ENCODE results near the gene CSH1. TPM values are rescaled to one million over a fixed set of nuclear protein-coding genes. Genes with fewer than 3 reads are reported as not detected.
"Not testable (repeated sequence)": the region's sequence is repeated elsewhere in the genome, so short reads cannot be mapped to it uniquely, and the experiment has no call there.

CSH1 gene
- total RNA-seq, 1 donor from 2014 or later = 8.9 TPM

DNA sequence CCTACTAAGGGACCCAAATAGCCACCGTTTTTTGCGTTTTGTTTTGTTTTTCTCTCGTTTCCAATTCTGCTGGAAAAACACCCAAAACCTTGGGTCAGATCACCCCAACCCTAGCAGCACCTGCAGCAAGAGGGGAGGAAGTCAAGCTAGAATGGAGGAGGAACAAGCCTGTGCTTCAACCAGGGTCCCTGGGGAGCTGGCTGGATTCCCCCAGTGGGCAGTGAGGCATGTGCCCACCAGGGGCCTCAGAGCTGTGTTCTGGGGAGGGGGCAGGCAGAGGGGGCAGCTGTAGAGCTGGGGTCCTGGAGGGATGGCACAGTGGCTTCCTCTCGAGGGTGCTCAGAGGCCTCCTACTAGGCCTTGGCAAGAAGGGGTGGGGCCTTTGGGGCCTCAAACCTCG, 29.2 kb upstream of the CSH1 start:
- Histone ChIP-seq H3K36me3 (ENCODE audit: insufficient read depth, low read length) (no peaks in the 10 kb centered on the region), H3K4me1 (ENCODE audit: insufficient read depth, low read length) (no peaks in the 10 kb centered on the region), H3K27ac (ENCODE audit: low read depth, low read length) (no peak overlapping the region), H2AFZ (ENCODE audit: low read depth, low read length) (no peak overlapping the region), H3K9me3 (ENCODE audit: insufficient read depth, low read depth, low read length) (no peaks in the 10 kb centered on the region), H3K27me3 (ENCODE audit: insufficient read depth, low read length) (no peaks in the 10 kb centered on the region), H4K20me1 (ENCODE audit: insufficient read depth, low read length) (no peaks in the 10 kb centered on the region), H3K79me2 (ENCODE audit: insufficient read depth, low read length) (no peaks in the 10 kb centered on the region), H3K4me2 (ENCODE audit: low read length) (no peak overlapping the region), H3K9ac (ENCODE audit: low read length) (no peak overlapping the region), H3K4me3 (ENCODE audit: insufficient read depth, low read depth, low read length) (no peak overlapping the region)
- Mint-ChIP-seq H3K9me3 (ENCODE audit: unreplicated experiment) (no peaks in the 10 kb centered on the region), H3K27me3 (ENCODE audit: low read depth, unreplicated experiment) (peaks cover 9% of the 10 kb centered on the region), H3K27ac (ENCODE audit: unreplicated experiment) (no peak overlapping the region), H3K4me1 (ENCODE audit: low read depth, unreplicated experiment) (no peaks in the 10 kb centered on the region), H3K36me3 (ENCODE audit: low read depth, unreplicated experiment) (no peaks in the 10 kb centered on the region), H3K4me3 (ENCODE audit: unreplicated experiment) (no peak overlapping the region)
- FAIRE-seq (no peak), DNase-seq (ENCODE audit: low read depth) (no peak)
- TF ChIP-seq, protein P1, sequence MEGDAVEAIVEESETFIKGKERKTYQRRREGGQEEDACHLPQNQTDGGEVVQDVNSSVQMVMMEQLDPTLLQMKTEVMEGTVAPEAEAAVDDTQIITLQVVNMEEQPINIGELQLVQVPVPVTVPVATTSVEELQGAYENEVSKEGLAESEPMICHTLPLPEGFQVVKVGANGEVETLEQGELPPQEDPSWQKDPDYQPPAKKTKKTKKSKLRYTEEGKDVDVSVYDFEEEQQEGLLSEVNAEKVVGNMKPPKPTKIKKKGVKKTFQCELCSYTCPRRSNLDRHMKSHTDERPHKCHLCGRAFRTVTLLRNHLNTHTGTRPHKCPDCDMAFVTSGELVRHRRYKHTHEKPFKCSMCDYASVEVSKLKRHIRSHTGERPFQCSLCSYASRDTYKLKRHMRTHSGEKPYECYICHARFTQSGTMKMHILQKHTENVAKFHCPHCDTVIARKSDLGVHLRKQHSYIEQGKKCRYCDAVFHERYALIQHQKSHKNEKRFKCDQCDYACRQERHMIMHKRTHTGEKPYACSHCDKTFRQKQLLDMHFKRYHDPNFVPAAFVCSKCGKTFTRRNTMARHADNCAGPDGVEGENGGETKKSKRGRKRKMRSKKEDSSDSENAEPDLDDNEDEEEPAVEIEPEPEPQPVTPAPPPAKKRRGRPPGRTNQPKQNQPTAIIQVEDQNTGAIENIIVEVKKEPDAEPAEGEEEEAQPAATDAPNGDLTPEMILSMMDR (IDR thresholded peaks at IDR 0.05; ENCODE audit: insufficient read depth, low read depth, low read length) = no peak
- TF ChIP-seq EZH2 (IDR thresholded peaks at IDR 0.05; ENCODE audit: insufficient read depth, low read length) = no peak

DNA sequence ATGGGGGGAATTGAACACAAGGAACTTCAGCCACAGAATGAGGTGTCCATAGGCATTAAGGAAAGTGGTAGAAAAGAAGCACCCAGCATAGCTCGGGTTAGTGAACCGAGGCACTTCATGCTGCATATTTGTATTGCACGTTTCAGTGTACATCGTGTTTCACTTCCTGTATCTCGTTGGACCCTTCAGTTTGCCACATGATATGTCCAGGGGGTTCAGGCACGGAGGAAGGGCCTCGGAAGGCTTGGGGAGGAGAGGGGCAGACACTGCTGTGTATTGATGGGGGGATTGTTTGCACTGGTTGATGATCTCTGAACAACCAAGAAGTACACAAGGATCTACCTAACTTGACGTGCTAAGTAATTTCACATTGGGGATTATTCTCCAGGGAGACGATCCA, 26.0 kb upstream of the CSH1 start:
- H3K4me3 Mint-ChIP-seq (ENCODE audit: unreplicated experiment) = not testable (repeated sequence)

DNA sequence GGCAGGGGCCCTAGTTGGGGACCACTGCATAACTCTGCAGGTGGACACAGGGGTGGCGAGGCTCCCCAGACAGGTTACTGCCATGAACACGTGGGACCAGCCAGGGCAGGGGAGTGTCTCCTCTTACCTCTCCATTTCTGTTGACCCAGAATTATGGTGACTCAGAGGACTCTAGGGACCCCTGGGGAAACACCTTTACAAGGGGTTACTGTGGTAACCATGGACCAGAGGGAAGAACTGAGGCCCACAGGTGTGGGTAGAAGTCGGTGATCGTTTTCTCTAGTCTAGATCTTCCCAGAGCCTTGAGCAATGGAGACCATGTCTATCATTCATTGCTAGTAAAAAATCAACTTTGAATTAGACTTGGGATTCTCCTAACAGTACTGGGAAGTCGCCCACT, 24.4 kb upstream of the CSH1 start:
- not testable (repeated sequence) for H3K36me3 ChIP-seq (ENCODE audit: insufficient read depth, low read length); H3K4me1 Mint-ChIP-seq (ENCODE audit: low read depth, unreplicated experiment); H3K4me3 ChIP-seq (ENCODE audit: insufficient read depth, low read depth, low read length); H3K27me3 ChIP-seq (ENCODE audit: insufficient read depth, low read length); FAIRE-seq; H3K9ac ChIP-seq (ENCODE audit: low read length); H3K9me3 Mint-ChIP-seq (ENCODE audit: unreplicated experiment); H3K9me3 ChIP-seq (ENCODE audit: insufficient read depth, low read depth, low read length); H3K4me2 ChIP-seq (ENCODE audit: low read length); H4K20me1 ChIP-seq (ENCODE audit: insufficient read depth, low read length); H3K4me1 ChIP-seq (ENCODE audit: insufficient read depth, low read length); H3K27ac ChIP-seq (ENCODE audit: low read depth, low read length); DNase-seq (ENCODE audit: low read depth); H3K36me3 Mint-ChIP-seq (ENCODE audit: low read depth, unreplicated experiment); H3K27ac Mint-ChIP-seq (ENCODE audit: unreplicated experiment); H3K79me2 ChIP-seq (ENCODE audit: insufficient read depth, low read length); H3K4me3 Mint-ChIP-seq (ENCODE audit: unreplicated experiment); H2AFZ ChIP-seq (ENCODE audit: low read depth, low read length)
- H3K27me3 Mint-ChIP-seq (ENCODE audit: low read depth, unreplicated experiment) = peaks cover 34% of the 10 kb centered on the region

More for the DNA sequence above, 26.0 kb upstream of the CSH1 start:
- not testable (repeated sequence) for H3K36me3 ChIP-seq (ENCODE audit: insufficient read depth, low read length); H3K27me3 ChIP-seq (ENCODE audit: insufficient read depth, low read length); FAIRE-seq; H3K4me2 ChIP-seq (ENCODE audit: low read length); H3K27ac ChIP-seq (ENCODE audit: low read depth, low read length); H3K4me1 Mint-ChIP-seq (ENCODE audit: low read depth, unreplicated experiment); H3K27ac Mint-ChIP-seq (ENCODE audit: unreplicated experiment); H4K20me1 ChIP-seq (ENCODE audit: insufficient read depth, low read length); H3K79me2 ChIP-seq (ENCODE audit: insufficient read depth, low read length); H3K36me3 Mint-ChIP-seq (ENCODE audit: low read depth, unreplicated experiment); H2AFZ ChIP-seq (ENCODE audit: low read depth, low read length); H3K9ac ChIP-seq (ENCODE audit: low read length); DNase-seq (ENCODE audit: low read depth); H3K4me3 ChIP-seq (ENCODE audit: insufficient read depth, low read depth, low read length); H3K9me3 Mint-ChIP-seq (ENCODE audit: unreplicated experiment); H3K9me3 ChIP-seq (ENCODE audit: insufficient read depth, low read depth, low read length); H3K4me1 ChIP-seq (ENCODE audit: insufficient read depth, low read length)
- H3K27me3 Mint-ChIP-seq (ENCODE audit: low read depth, unreplicated experiment) = peaks cover 22% of the 10 kb centered on the region

DNA sequence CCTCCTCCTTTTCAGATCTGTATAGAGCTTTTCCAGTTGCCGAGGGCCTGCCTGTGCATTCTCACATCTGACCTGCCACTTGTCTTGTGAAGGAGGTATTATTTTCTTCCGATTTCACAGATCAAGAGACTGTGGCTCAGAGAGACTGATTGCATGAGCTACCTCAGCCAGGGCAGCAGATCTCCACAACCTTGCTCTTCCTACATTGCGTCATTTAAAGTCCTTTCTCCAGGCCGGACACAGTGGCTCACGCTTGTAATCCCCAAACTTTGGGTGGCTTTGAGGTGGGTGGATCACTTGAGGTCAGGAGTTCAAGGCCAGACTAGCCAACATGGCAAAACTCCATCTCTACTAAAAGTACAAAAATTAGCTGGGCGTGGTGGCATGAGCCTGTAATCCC, 23.7 kb upstream of the CSH1 start:
- peaks cover 37% of the 10 kb centered on the region for H3K27me3 Mint-ChIP-seq (ENCODE audit: low read depth, unreplicated experiment)

More for the DNA sequence above, 23.7 kb upstream of the CSH1 start:
- H3K9ac ChIP-seq (ENCODE audit: low read length); H3K9me3 Mint-ChIP-seq (ENCODE audit: unreplicated experiment); H3K36me3 Mint-ChIP-seq (ENCODE audit: low read depth, unreplicated experiment); H3K4me3 ChIP-seq (ENCODE audit: insufficient read depth, low read depth, low read length); H3K79me2 ChIP-seq (ENCODE audit: insufficient read depth, low read length); H3K4me2 ChIP-seq (ENCODE audit: low read length); FAIRE-seq; H3K4me1 ChIP-seq (ENCODE audit: insufficient read depth, low read length); H3K36me3 ChIP-seq (ENCODE audit: insufficient read depth, low read length); H3K27ac ChIP-seq (ENCODE audit: low read depth, low read length); H3K9me3 ChIP-seq (ENCODE audit: insufficient read depth, low read depth, low read length); DNase-seq (ENCODE audit: low read depth); H3K4me1 Mint-ChIP-seq (ENCODE audit: low read depth, unreplicated experiment); H3K27me3 ChIP-seq (ENCODE audit: insufficient read depth, low read length); H3K27ac Mint-ChIP-seq (ENCODE audit: unreplicated experiment); H3K4me3 Mint-ChIP-seq (ENCODE audit: unreplicated experiment); H4K20me1 ChIP-seq (ENCODE audit: insufficient read depth, low read length); H2AFZ ChIP-seq (ENCODE audit: low read depth, low read length): not testable (repeated sequence)

Measured in astrocyte (in vitro differentiated cells and primary cell).